ENCODE results near the gene ADAMTSL2.

The ADAMTSL2 gene

GRCh38 chr9:133536080-133536479 is 1.6 kb downstream of the ADAMTSL2 start:
- H3K4me2 ChIP-seq (ENCODE audit: low read length): no peak overlapping the region
- no peaks in the 10 kb centered on the region for H4K20me1 ChIP-seq (ENCODE audit: control insufficient read depth, insufficient read depth, low read depth, low read length)

DNA sequence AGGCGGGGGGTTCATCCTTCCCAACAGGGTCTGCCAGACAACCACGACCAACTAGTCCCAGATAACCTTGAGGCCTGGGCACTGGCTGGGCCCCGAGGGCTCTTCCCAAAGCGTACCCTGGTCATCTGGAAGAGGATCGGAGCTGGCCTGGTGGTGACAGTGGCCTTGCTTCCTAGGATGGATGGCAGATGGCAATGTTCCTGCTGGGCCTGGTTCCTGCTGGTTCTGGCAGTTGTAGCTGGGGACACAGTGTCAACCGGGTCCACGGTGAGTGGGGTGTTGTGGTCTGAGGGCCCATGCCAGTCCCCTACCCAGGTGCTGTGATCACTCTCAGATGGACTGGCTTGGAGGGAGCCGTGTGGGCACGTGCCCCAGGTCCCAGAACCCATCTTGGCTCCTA is 2.0 kb downstream of the ADAMTSL2 start:
- no peak overlapping the region for H3K27ac ChIP-seq (ENCODE audit: low read depth, low read length)
- H3F3A ChIP-seq (ENCODE audit: control insufficient read depth, insufficient read depth): no peaks in the 10 kb centered on the region
- H3K4me1 ChIP-seq (ENCODE audit: control insufficient read depth, low read length): peaks cover 23% of the 10 kb centered on the region
- H3K4me3 ChIP-seq (ENCODE audit: low read length): no peak overlapping the region
- H4K20me1 ChIP-seq (ENCODE audit: control insufficient read depth, insufficient read depth, low read depth, low read length): no peaks in the 10 kb centered on the region
- H3K9me3 ChIP-seq (ENCODE audit: control insufficient read depth, insufficient read depth, low read length): no peaks in the 10 kb centered on the region
- no peaks in the 10 kb centered on the region for H3K9me2 ChIP-seq (replicated peaks; ENCODE audit: control insufficient read depth, low read length)
- H3K27me3 ChIP-seq (ENCODE audit: control insufficient read depth, low read length): peaks cover 40% of the 10 kb centered on the region
- no peaks in the 10 kb centered on the region for H3K36me3 ChIP-seq (ENCODE audit: control insufficient read depth, low read length)
- TF ChIP-seq CTCF (IDR thresholded peaks at IDR 0.05; ENCODE audit: low read depth, low read length, poor library complexity, severe bottlenecking) (no peak), EZH2phosphoT487 (IDR thresholded peaks at IDR 0.05; ENCODE audit: borderline replicate concordance, low read length) (no peak)
- no peaks in the 10 kb centered on the region for H3K79me2 ChIP-seq (ENCODE audit: control insufficient read depth, low read length)
- H3K4me2 ChIP-seq (ENCODE audit: low read length): no peak overlapping the region

More at GRCh38 chr9:133536080-133536479, 1.6 kb downstream of the ADAMTSL2 start:
- no peaks in the 10 kb centered on the region for H3K9me2 ChIP-seq (replicated peaks; ENCODE audit: control insufficient read depth, low read length)
- H3K4me3 ChIP-seq (ENCODE audit: low read length): no peak overlapping the region
- H3K9me3 ChIP-seq (ENCODE audit: control insufficient read depth, insufficient read depth, low read length): no peaks in the 10 kb centered on the region
- no peaks in the 10 kb centered on the region for H3K79me2 ChIP-seq (ENCODE audit: control insufficient read depth, low read length)
- no peaks in the 10 kb centered on the region for H3K36me3 ChIP-seq (ENCODE audit: control insufficient read depth, low read length)
- no peak for TF ChIP-seq EZH2phosphoT487 (IDR thresholded peaks at IDR 0.05; ENCODE audit: borderline replicate concordance, low read length)
- TF ChIP-seq CTCF (IDR thresholded peaks at IDR 0.05; ENCODE audit: low read depth, low read length, poor library complexity, severe bottlenecking): no peak
- no peaks in the 10 kb centered on the region for H3F3A ChIP-seq (ENCODE audit: control insufficient read depth, insufficient read depth)
- H3K27me3 ChIP-seq (ENCODE audit: control insufficient read depth, low read length): peaks cover 40% of the 10 kb centered on the region
- H3K27ac ChIP-seq (ENCODE audit: low read depth, low read length): no peak overlapping the region
- H3K4me1 ChIP-seq (ENCODE audit: control insufficient read depth, low read length): peaks cover 23% of the 10 kb centered on the region

DNA sequence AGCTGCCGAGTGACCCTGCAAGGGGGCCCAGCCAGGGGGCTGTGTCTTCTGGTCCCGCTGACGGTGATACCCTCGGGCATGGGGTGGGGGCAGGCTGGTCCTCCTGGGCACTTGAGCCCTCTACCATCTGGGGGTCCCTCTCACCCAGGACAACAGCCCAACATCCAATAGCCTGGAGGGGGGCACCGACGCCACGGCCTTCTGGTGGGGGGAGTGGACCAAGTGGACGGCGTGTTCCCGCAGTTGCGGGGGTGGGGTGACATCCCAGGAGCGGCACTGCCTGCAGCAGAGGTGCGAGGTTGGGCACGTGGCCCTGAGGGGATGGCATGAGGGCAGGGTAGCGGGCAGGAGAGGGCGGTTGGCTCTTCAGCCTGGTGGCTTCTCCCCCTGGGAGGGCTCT is 2.8 kb downstream of the ADAMTSL2 start:
- Histone ChIP-seq H3K9me2 (replicated peaks; ENCODE audit: control insufficient read depth, low read length) (no peaks in the 10 kb centered on the region), H4K20me1 (ENCODE audit: control insufficient read depth, insufficient read depth, low read depth, low read length) (no peaks in the 10 kb centered on the region), H3K27ac (ENCODE audit: low read depth, low read length) (no peak overlapping the region), H3K79me2 (ENCODE audit: control insufficient read depth, low read length) (no peaks in the 10 kb centered on the region), H3K4me2 (ENCODE audit: low read length) (no peak overlapping the region), H3K4me3 (ENCODE audit: low read length) (no peak overlapping the region), H3F3A (ENCODE audit: control insufficient read depth, insufficient read depth) (no peaks in the 10 kb centered on the region), H3K4me1 (ENCODE audit: control insufficient read depth, low read length) (peaks cover 23% of the 10 kb centered on the region), H3K9me3 (ENCODE audit: control insufficient read depth, insufficient read depth, low read length) (no peaks in the 10 kb centered on the region), H3K27me3 (ENCODE audit: control insufficient read depth, low read length) (peaks cover 40% of the 10 kb centered on the region), H3K36me3 (ENCODE audit: control insufficient read depth, low read length) (no peaks in the 10 kb centered on the region)
- no peak for TF ChIP-seq CTCF (IDR thresholded peaks at IDR 0.05; ENCODE audit: low read depth, low read length, poor library complexity, severe bottlenecking)
- TF ChIP-seq EZH2phosphoT487 (IDR thresholded peaks at IDR 0.05; ENCODE audit: borderline replicate concordance, low read length): no peak

GRCh38 chr9:133538176-133538575 is 3.7 kb downstream of the ADAMTSL2 start:
- no peak for TF ChIP-seq EZH2phosphoT487 (IDR thresholded peaks at IDR 0.05; ENCODE audit: borderline replicate concordance, low read length)
- TF ChIP-seq CTCF (IDR thresholded peaks at IDR 0.05; ENCODE audit: low read depth, low read length, poor library complexity, severe bottlenecking): no peak
- no peaks in the 10 kb centered on the region for H3K9me3 ChIP-seq (ENCODE audit: control insufficient read depth, insufficient read depth, low read length)
- peaks cover 40% of the 10 kb centered on the region for H3K27me3 ChIP-seq (ENCODE audit: control insufficient read depth, low read length)
- no peaks in the 10 kb centered on the region for H3K79me2 ChIP-seq (ENCODE audit: control insufficient read depth, low read length)
- no peaks in the 10 kb centered on the region for H3F3A ChIP-seq (ENCODE audit: control insufficient read depth, insufficient read depth)
- no peak overlapping the region for H3K4me2 ChIP-seq (ENCODE audit: low read length)
- no peaks in the 10 kb centered on the region for H3K36me3 ChIP-seq (ENCODE audit: control insufficient read depth, low read length)
- no peaks in the 10 kb centered on the region for H4K20me1 ChIP-seq (ENCODE audit: control insufficient read depth, insufficient read depth, low read depth, low read length)
- no peak overlapping the region for H3K27ac ChIP-seq (ENCODE audit: low read depth, low read length)
- H3K9me2 ChIP-seq (replicated peaks; ENCODE audit: control insufficient read depth, low read length): no peaks in the 10 kb centered on the region
- no peak overlapping the region for H3K4me3 ChIP-seq (ENCODE audit: low read length)
- peaks cover 17% of the 10 kb centered on the region for H3K4me1 ChIP-seq (ENCODE audit: control insufficient read depth, low read length)

Data from DOHH2 (cell line).